K562 (cell line): ENCODE data around the gene NUP107. TPM values are rescaled to one million over a fixed set of nuclear protein-coding genes. Genes with fewer than 3 reads are reported as not detected.
A peak's percentile ranks its signal among the peaks of the same experiment; 100 is the strongest.

Source experiments
- ATAC-seq: fragments of 200-7000 bp; cut with Tn5 transposase; 3 replicates; pipeline ENCODE4 v1.9.1; 2020; ENCODE audit warnings: moderate library complexity
- BruUV-seq: library from RNA; stranded (reverse); fragments of 400-500 nt; replicated peaks from 2 replicates; lab custom pipeline; 2021; lab: Mats Ljungman, UMichigan
- CTCF ChIA-PET: fragments of 300-600 bp; formaldehyde crosslinking; extraction: SDS; loops from one replicate; lab custom pipeline; 2021; ENCODE audit warnings: low intra/inter-chr PET ratio; lab: Yijun Ruan, JAX
- POLR2A ChIA-PET: fragments of 300-600, 350-650 bp; sonication (Branson Sonifier 250); formaldehyde crosslinking; extraction: SDS; loops from one replicate; lab custom pipeline; 2021; ENCODE audit warnings: antibody characterized with exemption, inconsistent platforms; lab: Yijun Ruan, JAX
- DNase-seq, 4 experiments: peaks; one replicate each; pipeline versions ENCODE4 v3.0.0 to v3.0.0-alpha.2; 2011 to 2018; ENCODE audit warnings: low spot score in 3 of 4, mixed read lengths in 3 of 4; ENCODE audit errors: extremely low read depth in 1 of 4
- FAIRE-seq: peaks from 2 replicates; lab custom pipeline; 2011; peaks lifted over from hg19 to GRCh38; lab: Jason Lieb, UNC
- H2AFZ ChIP-seq: 2 replicates; pipeline ENCODE4 v1.6.0; 2011; ENCODE audit warnings: low read depth, low read length, control low read depth, inconsistent platforms
- H3K27ac ChIP-seq: fragments of 200-600 bp; 3 replicates; pipeline ENCODE4 v1.8.0; 2011; ENCODE audit warnings: low read depth, mild to moderate bottlenecking, control low read depth, inconsistent platforms, low read length, moderate library complexity, mixed read lengths; ENCODE audit errors: extremely low read depth
- H3K27me3 ChIP-seq, 2 experiments: fragments of 300-600 bp in 1 of 2; 2 replicates in 1 of 2; 3 replicates in 1 of 2; pipeline versions ENCODE4 v1.6.0 to v1.8.0; 2011; ENCODE audit warnings: inconsistent platforms in 2 of 2, low read length in 2 of 2, mild to moderate bottlenecking in 1 of 2, mixed read lengths in 1 of 2, moderate library complexity in 1 of 2; ENCODE audit not compliant: control insufficient read depth in 2 of 2, insufficient read depth in 2 of 2
- H3K36me3 ChIP-seq: fragments of 300-600 bp; 3 replicates; pipeline ENCODE4 v1.8.0; 2011; ENCODE audit warnings: mild to moderate bottlenecking, low read length, inconsistent platforms; ENCODE audit not compliant: control insufficient read depth, insufficient read depth
- H3K4me1 ChIP-seq, 2 experiments: fragments of 200-600 bp in 1 of 2; replicated peaks in 1 of 2; 2 replicates in 1 of 2; 3 replicates in 1 of 2; pipeline versions ENCODE4 v1.5.1 to v1.8.0; 2011; ENCODE audit warnings: inconsistent platforms in 2 of 2, low read length in 2 of 2, mild to moderate bottlenecking in 1 of 2, mixed read lengths in 1 of 2, moderate library complexity in 1 of 2; ENCODE audit not compliant: control insufficient read depth in 2 of 2, insufficient read depth in 2 of 2
- H3K4me2 ChIP-seq: 2 replicates; pipeline ENCODE4 v1.6.1; 2011; ENCODE audit warnings: low read length, control low read depth, inconsistent platforms, mixed read lengths; ENCODE audit not compliant: insufficient read depth
- H3K4me3 ChIP-seq: fragments of 200-600 bp; sonication (generic), shearing (Covaris generic); 2 replicates; pipeline ENCODE4 v1.5.1; 2016; ENCODE audit warnings: control low read depth, inconsistent platforms
- H3K79me2 ChIP-seq: fragments of 200-600 bp; 3 replicates; pipeline ENCODE4 v1.8.0; 2011; ENCODE audit warnings: low read length, inconsistent platforms; ENCODE audit not compliant: control insufficient read depth, insufficient read depth
- H3K9ac ChIP-seq, 2 experiments: 2 replicates each; pipeline versions ENCODE4 v1.6.0 to v1.6.1; 2011; ENCODE audit warnings: low read depth in 2 of 2, low read length in 2 of 2, control low read depth in 1 of 2, inconsistent platforms in 1 of 2, mild to moderate bottlenecking in 1 of 2, mixed read lengths in 1 of 2; ENCODE audit not compliant: insufficient read depth in 1 of 2
- H3K9me1 ChIP-seq: one replicate; pipeline ENCODE4 v1.6.0; 2011; ENCODE audit warnings: inconsistent platforms, mild to moderate bottlenecking, low read length, moderate library complexity; ENCODE audit not compliant: control insufficient read depth, insufficient read depth
- H3K9me3 ChIP-seq: replicated peaks from 2 replicates; pipeline ENCODE4 v1.5.1; 2011; ENCODE audit warnings: low read depth, low read length, inconsistent platforms; ENCODE audit not compliant: control insufficient read depth, insufficient read depth
- H4K20me1 ChIP-seq: replicated peaks from 2 replicates; pipeline ENCODE4 v1.6.1; 2011; ENCODE audit warnings: low read length, inconsistent platforms, mixed read lengths; ENCODE audit not compliant: control insufficient read depth, insufficient read depth
- BCL6 ChIP-seq: fragments of 250-450 bp; sonication (Bioruptor Pico); IDR thresholded peaks from 2 replicates; pipeline ENCODE4 v1.4.0; 2020
- C11orf30 ChIP-seq: fragments of 450-650 bp; IDR thresholded peaks from 2 replicates; pipeline ENCODE4 v1.6.1; 2016; ENCODE audit warnings: low read depth, mild to moderate bottlenecking
- CBFA2T3 ChIP-seq: fragments of 450-650 bp; IDR thresholded peaks from 2 replicates; pipeline ENCODE4 v1.6.1; 2017
- CBFB ChIP-seq: sonication (generic); formaldehyde crosslinking; IDR thresholded peaks from 2 replicates; pipeline ENCODE4 v1.4.0; 2020; ENCODE audit warnings: mild to moderate bottlenecking, missing genetic modification reagents
- FOXP4 ChIP-seq: sonication (generic); formaldehyde crosslinking; IDR thresholded peaks from 2 replicates; pipeline ENCODE4 v1.8.0; 2022; ENCODE audit warnings: mild to moderate bottlenecking, missing genetic modification reagents, borderline replicate concordance
- HMG20B ChIP-seq: fragments of 250-450 bp; sonication (Bioruptor Pico); IDR thresholded peaks from 2 replicates; pipeline ENCODE4 v1.5.0; 2021; ENCODE audit warnings: mild to moderate bottlenecking
- ID3 ChIP-seq, 2 experiments: fragments of 250-450 bp in 1 of 2; fragments of 450-650 bp in 1 of 2; sonication (Bioruptor Pico) in 1 of 2; IDR thresholded peaks; 2 replicates each; pipeline versions ENCODE4 v1.6.1 to v1.8.0; 2016 to 2021; ENCODE audit warnings: mild to moderate bottlenecking in 2 of 2, moderate library complexity in 2 of 2, missing compliant biosample characterization in 1 of 2, missing genetic modification characterization in 1 of 2
- KLF16 ChIP-seq: IDR thresholded peaks from 2 replicates; pipeline ENCODE4 v1.6.1; 2016; ENCODE audit warnings: antibody characterized with exemption
- MED1 ChIP-seq: sonication (generic); formaldehyde crosslinking; IDR thresholded peaks from 2 replicates; pipeline ENCODE4 v1.8.1; 2023; ENCODE audit warnings: missing genetic modification reagents, borderline replicate concordance
- MTF1 ChIP-seq: fragments of 250-450 bp; sonication (Bioruptor Pico); IDR thresholded peaks from 2 replicates; pipeline ENCODE4 v1.9.0; 2021; ENCODE audit warnings: moderate library complexity, mild to moderate bottlenecking, inconsistent platforms, borderline replicate concordance
- POLR2AphosphoS2 ChIP-seq: IDR thresholded peaks from 2 replicates; pipeline ENCODE4 v1.6.1; 2012; ENCODE audit warnings: low read length, improper control_type of control experiment
- SMARCE1 ChIP-seq: fragments of 450-650 bp; IDR thresholded peaks from 2 replicates; pipeline ENCODE4 v1.7.1; 2016; ENCODE audit warnings: mild to moderate bottlenecking
- TBL1XR1 ChIP-seq, 2 experiments: IDR thresholded peaks; 2 replicates each; pipeline ENCODE4 v1.6.1; 2012; ENCODE audit warnings: improper control_type of control experiment in 2 of 2, low read length in 2 of 2, mild to moderate bottlenecking in 1 of 2
- ZNF174 ChIP-seq: fragments of 250-450 bp; sonication (Bioruptor Pico); IDR thresholded peaks from 2 replicates; pipeline ENCODE4 v1.4.0; 2020; ENCODE audit warnings: mild to moderate bottlenecking
- ZSCAN29 ChIP-seq: fragments of 450-650 bp; IDR thresholded peaks from 2 replicates; pipeline ENCODE4 v1.6.1; 2017
- WGBS: fragments of 100-300 bp; shearing (Covaris generic); methylation state at CpG from one replicate; pipeline ENCODE4 v1.1.6; 2016; ENCODE audit warnings: low coverage, mixed read lengths; ENCODE audit not compliant: insufficient coverage; ENCODE audit errors: missing lambda C conversion rate; 5-methylcytosine and 5-hydroxymethylcytosine counted together
- in situ Hi-C: fragments of 300-500 bp; cut with MboI; formaldehyde crosslinking; loops from 4 replicates; pipeline ENCODE4 v1.15.0; 2018; ENCODE audit warnings: inconsistent platforms, mixed read lengths
- intact Hi-C: fragments of 100-400 bp; cut with micrococcal nuclease; formaldehyde crosslinking; loops from 2 replicates; pipeline ENCODE4 v1.14.2; 2022
- polyA plus RNA-seq, 8 experiments: library from polyadenylated mRNA; depleted of rRNA in 4 of 8; stranded (reverse) in 5 of 8; unstranded in 3 of 8; fragments of >200 nt; fragmentation: Nextera tagmentation in 2 of 8; fragmentation: Illumina TruSeq in 1 of 8; extraction: Ambion mirVana in 2 of 8; extraction: Trizol in 1 of 8; gene quantifications; 2 replicates each; pipeline versions ENCODE4 v1.2.1 to v1.2.3, GENCODE V29; 2011 to 2014; ENCODE audit warnings: inconsistent platforms in 1 of 8, missing spikeins in 1 of 8
- total RNA-seq, 7 experiments: library from RNA; depleted of rRNA in 6 of 7; stranded (reverse); fragments of >200 nt in 6 of 7; fragmentation: Illumina TruSeq in 2 of 7; extraction: Trizol in 2 of 7; gene quantifications; 2 replicates each; pipeline versions ENCODE4 v1.2.1 to v1.2.3, GENCODE V29; 2011 to 2021; ENCODE audit warnings: low replicate concordance in 1 of 7
- TF ChIP-seq, protein P1 (sequence below): fragments of 450-650 bp; formaldehyde crosslinking; IDR thresholded peaks from 2 replicates; pipeline ENCODE4 v1.4.0; 2022; ENCODE audit warnings: missing genetic modification characterization
- TF ChIP-seq, protein P2 (sequence below): fragments of 450-650 bp; IDR thresholded peaks from 2 replicates; pipeline ENCODE4 v1.6.1; 2016; ENCODE audit warnings: low read depth, mild to moderate bottlenecking, moderate library complexity

Gene NUP107
- total and polyA plus RNA-seq, 9 of the 15 experiments (the other 6 are each of a cell fraction or from before 2014, with no cell fraction given): 129 to 277 (median 199) TPM

DNA sequence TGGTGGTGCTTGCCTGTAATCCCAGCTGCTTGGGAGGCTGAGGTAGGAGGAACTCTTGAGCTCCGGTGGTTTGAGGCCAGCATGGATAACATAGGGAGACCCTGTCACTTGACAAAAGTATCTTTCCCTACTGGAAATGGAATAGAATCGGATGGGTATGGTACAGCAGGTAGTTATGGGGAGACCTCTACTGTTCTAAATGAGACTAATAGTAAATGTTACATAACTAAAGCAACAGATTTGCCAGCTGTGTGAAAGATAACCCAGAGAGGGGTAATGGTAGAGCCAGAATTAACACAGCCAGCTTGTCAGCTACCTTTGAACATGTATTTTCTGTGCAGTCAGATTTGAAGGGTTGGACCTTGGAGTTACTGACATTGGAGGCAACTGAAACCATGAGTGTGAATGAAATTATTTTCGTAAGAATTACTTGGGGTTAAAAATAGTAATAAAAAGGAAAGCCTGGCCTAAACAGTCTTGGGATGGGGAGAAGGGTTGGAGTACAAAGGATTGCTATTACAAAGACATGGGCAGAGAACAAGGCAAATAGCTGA lies 21.7 kb upstream of the NUP107 start (continued):
- no peak for TF ChIP-seq MTF1
- TF ChIP-seq C11orf30: no peak
- no peak for TF ChIP-seq CBFA2T3
- TF ChIP-seq KLF16: no peak
- TF ChIP-seq, protein P1, sequence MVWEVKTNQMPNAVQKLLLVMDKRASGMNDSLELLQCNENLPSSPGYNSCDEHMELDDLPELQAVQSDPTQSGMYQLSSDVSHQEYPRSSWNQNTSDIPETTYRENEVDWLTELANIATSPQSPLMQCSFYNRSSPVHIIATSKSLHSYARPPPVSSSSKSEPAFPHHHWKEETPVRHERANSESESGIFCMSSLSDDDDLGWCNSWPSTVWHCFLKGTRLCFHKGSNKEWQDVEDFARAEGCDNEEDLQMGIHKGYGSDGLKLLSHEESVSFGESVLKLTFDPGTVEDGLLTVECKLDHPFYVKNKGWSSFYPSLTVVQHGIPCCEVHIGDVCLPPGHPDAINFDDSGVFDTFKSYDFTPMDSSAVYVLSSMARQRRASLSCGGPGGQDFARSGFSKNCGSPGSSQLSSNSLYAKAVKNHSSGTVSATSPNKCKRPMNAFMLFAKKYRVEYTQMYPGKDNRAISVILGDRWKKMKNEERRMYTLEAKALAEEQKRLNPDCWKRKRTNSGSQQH (CRISPR knock-in tag): no peak
- no peak for TF ChIP-seq CBFB (CRISPR knock-in tag)
- TF ChIP-seq ZSCAN29: no peak
- TF ChIP-seq POLR2AphosphoS2: 0 out of 2 replicates have a peak, but pooled peaks have one; percentile 52

- BruUV-seq: no TSS peak
- no peak overlapping the region for H2AFZ ChIP-seq
- H3K4me3 ChIP-seq: no peak overlapping the region
- H3K27me3 ChIP-seq: no peaks in the 10 kb centered on the region
- no peak for ATAC-seq
- 53% methylated on average over 1 of the region's 1 CpG for WGBS
- no peak for FAIRE-seq
- no peak overlapping the region for H3K4me2 ChIP-seq
- H3K79me2 ChIP-seq: no peaks in the 10 kb centered on the region
- no peak for DNase-seq
- CTCF ChIA-PET: no interaction called here
- in situ Hi-C loops: no loop called here
- no peaks in the 10 kb centered on the region; a peak in 1 of 5 replicates for H3K4me1 ChIP-seq
- intact Hi-C loops: loop anchor here (5.0 kb wide), 1 partner anchor 55 kb away; the partner anchor contains the start of gene RAP1B
- no peak overlapping the region for H3K9ac ChIP-seq
- H3K27ac ChIP-seq: no peak overlapping the region
- H3K9me1 ChIP-seq: no peaks in the 10 kb centered on the region
- no peaks in the 10 kb centered on the region for H4K20me1 ChIP-seq
- peaks cover 12% of the 10 kb centered on the region; the same call in 1 of the 3 replicates for H3K36me3 ChIP-seq
- no peaks in the 10 kb centered on the region for H3K9me3 ChIP-seq
- POLR2A ChIA-PET: no interaction called here
- TF ChIP-seq ID3 (CRISPR knock-in tag; IDR thresholded peaks at IDR 0.05) (no peak), ID3 (tag; IDR thresholded peaks at IDR 0.05) (no peak), ZNF174 (CRISPR knock-in tag) (no peak), FOXP4 (CRISPR knock-in tag) (no peak), CBFB (CRISPR knock-in tag) (no peak), TBL1XR1 (IDR thresholded peaks at IDR 0.05; ENCODE audit: low read length in 2 of 2) (no peak), SMARCE1 (no peak), HMG20B (no peak), BCL6 (no peak), MED1 (CRISPR knock-in tag) (no peak)
- TF ChIP-seq, protein P1 (CRISPR knock-in tag): no peak
- TF ChIP-seq, protein P2, sequence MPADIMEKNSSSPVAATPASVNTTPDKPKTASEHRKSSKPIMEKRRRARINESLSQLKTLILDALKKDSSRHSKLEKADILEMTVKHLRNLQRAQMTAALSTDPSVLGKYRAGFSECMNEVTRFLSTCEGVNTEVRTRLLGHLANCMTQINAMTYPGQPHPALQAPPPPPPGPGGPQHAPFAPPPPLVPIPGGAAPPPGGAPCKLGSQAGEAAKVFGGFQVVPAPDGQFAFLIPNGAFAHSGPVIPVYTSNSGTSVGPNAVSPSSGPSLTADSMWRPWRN: no peak
Observed at GRCh38 chr12:68667291-68667690, 19.5 kb upstream of the NUP107 start.
